ENCODE data around the gene RAD51B.

Gene RAD51B

DNA sequence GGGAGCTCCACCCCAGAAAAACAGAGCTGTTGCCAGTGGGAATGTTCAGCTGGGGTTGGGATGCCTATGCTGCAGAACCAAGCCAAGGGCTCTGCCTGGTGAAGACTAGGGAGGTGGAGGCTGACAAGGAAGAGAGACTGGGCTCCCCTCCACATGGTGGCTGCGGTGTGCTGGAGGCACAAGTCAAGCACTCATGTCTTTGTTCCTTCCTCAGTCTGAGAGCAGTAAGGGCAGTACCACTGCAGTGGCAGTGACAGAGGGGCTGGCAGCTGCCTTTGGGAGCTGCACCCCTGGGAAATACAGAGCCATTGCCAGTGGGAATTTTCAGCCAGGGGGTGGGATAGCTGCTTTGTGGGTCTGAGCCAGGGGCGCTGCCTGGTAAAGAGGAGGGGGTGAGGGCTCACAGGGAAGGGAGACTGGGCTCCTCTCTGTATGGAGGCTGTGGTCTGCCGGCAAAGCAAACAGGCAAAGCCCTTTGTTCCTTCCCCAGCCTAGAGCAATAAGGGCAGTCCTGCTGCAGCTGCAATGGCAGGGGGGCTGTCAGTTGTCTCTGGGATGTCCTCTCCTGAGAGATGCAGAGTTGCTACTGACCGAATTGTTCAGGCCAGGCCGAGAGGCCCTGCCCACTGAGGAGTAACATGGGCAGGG, 255.9 kb downstream of the RAD51B start:
- Mint-ChIP-seq H3K4me3 (no peak overlapping the region), H3K9me3 (peaks cover 18% of the 10 kb centered on the region), H3K36me3 (peaks cover 27% of the 10 kb centered on the region), H3K27me3 (no peaks in the 10 kb centered on the region), H3K27ac (no peak overlapping the region), H3K4me1 (peaks cover 18% of the 10 kb centered on the region)
- DNase-seq (ENCODE audit: low spot score in 2 of 2) (no peak), ATAC-seq (ENCODE audit: low read depth) (no peak)

DNA sequence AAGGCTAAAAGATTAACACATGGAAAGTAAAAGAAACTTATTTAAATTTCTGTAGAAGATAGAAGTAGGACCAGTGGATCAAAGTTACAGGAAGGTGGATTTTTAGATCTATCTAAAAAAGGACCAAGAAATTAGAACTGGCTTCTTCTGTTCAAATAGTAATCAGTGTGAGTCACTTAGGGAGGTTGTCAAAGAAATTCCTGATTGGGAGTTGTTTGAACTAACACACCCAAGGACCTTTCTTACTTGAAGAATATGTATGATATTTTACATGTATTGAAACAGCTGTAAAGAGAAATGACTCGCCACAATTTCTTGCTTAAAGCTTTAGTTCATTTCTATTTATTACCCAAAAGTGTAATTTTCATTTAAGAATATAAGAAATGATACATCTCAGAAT, 256.9 kb downstream of the RAD51B start:
- DNase-seq (ENCODE audit: low spot score in 2 of 2), result no peak
- H3K27me3 Mint-ChIP-seq, result no peaks in the 10 kb centered on the region
- no peak overlapping the region for H3K4me3 Mint-ChIP-seq
- H3K9me3 Mint-ChIP-seq, result peaks cover 13% of the 10 kb centered on the region
- no peak overlapping the region for H3K27ac Mint-ChIP-seq
- H3K4me1 Mint-ChIP-seq, result peaks cover 19% of the 10 kb centered on the region
- no peak for ATAC-seq (ENCODE audit: low read depth)
- peaks cover 21% of the 10 kb centered on the region for H3K36me3 Mint-ChIP-seq

DNA sequence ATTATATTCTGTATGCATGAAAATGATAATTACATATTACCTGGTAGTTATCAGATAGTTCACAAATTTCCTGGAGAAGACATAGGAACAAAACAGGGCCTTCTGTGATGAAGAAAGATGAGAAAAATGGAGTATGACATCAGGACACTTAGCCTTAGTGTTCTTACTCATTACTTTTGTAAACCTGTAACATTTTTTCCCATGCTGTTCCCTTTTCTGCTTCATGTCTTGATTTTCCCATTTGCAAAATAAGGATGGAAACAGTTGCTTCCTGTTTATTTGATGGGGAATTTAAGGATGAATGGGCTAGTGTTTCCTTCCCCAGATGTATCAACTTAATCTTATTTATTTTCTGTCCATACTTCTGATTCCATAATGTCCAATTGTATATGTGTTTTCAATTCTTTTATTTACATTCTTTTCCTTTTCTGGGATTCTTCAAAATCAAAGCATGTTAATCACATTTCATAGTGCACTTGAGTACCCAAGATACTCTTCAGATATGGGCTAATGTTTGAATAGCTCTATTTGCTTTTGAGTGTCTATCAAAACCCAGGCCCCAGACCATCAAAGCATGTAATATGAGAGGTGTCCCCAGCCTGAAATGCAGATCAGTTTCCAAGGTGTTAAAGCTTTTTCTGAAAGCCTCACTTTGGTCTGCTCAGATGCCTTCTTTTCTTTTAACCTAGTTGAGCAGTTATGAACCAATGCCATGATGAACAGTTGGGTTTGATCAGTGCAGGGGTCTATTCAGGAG, 260.5 kb downstream of the RAD51B start:
- H3K27me3 Mint-ChIP-seq, result no peaks in the 10 kb centered on the region
- ATAC-seq (ENCODE audit: low read depth) (no peak), DNase-seq (ENCODE audit: low spot score in 2 of 2) (no peak)
- H3K27ac Mint-ChIP-seq, result no peak overlapping the region
- peaks cover 18% of the 10 kb centered on the region for H3K4me1 Mint-ChIP-seq
- no peaks in the 10 kb centered on the region for H3K9me3 Mint-ChIP-seq
- no peak overlapping the region for H3K4me3 Mint-ChIP-seq
- H3K36me3 Mint-ChIP-seq, result peaks cover 2% of the 10 kb centered on the region

DNA sequence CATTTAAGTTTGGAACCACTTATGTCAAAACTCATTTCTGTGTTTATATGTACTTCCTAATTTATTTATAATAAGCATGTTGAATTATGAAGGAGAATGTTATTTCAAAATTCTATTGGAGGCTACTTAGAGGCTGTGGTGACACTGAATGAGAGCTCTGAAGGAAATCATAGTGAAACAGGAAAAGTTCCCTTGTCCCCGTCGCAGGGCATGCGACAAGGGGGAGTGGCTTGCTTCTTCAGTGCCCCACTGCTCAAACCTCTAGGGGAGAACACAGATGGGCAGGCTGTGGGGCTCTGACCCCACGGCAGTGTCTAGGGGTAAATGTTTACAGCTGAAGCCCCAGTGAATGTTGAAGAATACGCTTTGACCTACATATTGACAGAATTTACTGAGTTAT, 261.9 kb downstream of the RAD51B start:
- no peaks in the 10 kb centered on the region for H3K27me3 Mint-ChIP-seq
- H3K27ac Mint-ChIP-seq, result no peak overlapping the region
- H3K9me3 Mint-ChIP-seq, result no peaks in the 10 kb centered on the region
- ATAC-seq (ENCODE audit: low read depth) (no peak), DNase-seq (ENCODE audit: low spot score in 2 of 2) (no peak)
- H3K4me3 Mint-ChIP-seq, result peak overlapping the region; percentile 25
- peaks cover 15% of the 10 kb centered on the region for H3K4me1 Mint-ChIP-seq
- peaks cover 4% of the 10 kb centered on the region for H3K36me3 Mint-ChIP-seq

DNA sequence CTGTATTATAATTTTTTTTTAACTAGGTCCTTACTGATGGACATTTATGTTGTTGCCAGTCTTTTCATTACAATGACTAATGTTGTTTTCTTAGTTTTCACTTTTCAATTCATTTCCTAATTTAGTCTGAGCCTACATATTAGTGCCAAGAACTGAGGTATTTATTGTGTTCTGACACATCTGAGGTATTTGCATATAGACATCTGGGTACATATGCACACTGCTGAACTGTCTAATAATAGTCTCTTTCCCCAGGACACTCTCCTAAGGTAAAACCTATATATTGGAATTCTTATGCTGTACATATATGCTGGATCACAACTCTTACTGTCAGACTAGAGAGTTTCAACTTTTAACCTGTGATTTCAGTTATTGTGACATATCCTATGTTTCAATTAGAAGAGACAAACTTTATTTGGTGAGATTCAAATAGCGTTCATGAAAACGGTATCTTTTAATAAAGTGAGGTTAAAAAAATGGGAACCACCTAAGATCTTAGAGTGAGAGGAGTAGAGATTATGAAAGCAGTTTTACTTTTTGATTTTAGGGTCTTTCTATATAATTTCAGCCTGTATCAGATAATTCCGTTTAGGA, 263.2 kb downstream of the RAD51B start:
- DNase-seq (ENCODE audit: low spot score in 2 of 2) (no peak), ATAC-seq (ENCODE audit: low read depth) (no peak)
- Mint-ChIP-seq H3K4me1 (peaks cover 13% of the 10 kb centered on the region), H3K4me3 (no peak overlapping the region), H3K27me3 (no peaks in the 10 kb centered on the region), H3K27ac (no peak overlapping the region), H3K36me3 (peaks cover 4% of the 10 kb centered on the region), H3K9me3 (no peaks in the 10 kb centered on the region)

DNA sequence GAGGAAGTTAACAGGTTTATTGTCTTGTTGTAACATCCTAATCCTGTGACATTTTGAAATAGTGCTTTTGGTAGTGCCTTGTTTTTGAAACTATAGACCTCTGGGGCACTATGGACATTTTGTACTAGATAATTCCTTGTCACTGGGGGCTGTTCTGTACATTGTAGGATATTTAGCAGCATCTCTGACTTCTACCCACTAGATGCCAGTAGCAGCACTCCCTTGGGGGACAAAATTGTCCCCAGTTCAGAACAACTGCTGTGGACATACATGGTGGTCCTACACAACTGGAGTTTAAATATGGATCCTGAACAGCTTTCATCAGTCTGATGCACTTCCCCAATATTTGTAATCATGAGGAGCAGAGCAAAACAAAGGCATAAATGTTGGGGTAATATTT, 264.7 kb downstream of the RAD51B start:
- DNase-seq (ENCODE audit: low spot score in 2 of 2) (no peak), ATAC-seq (ENCODE audit: low read depth) (no peak)
- no peak overlapping the region for H3K27ac Mint-ChIP-seq
- no peak overlapping the region for H3K4me3 Mint-ChIP-seq
- H3K27me3 Mint-ChIP-seq, result no peaks in the 10 kb centered on the region
- H3K9me3 Mint-ChIP-seq, result no peaks in the 10 kb centered on the region
- H3K36me3 Mint-ChIP-seq, result peaks cover 5% of the 10 kb centered on the region
- peaks cover 17% of the 10 kb centered on the region for H3K4me1 Mint-ChIP-seq

DNA sequence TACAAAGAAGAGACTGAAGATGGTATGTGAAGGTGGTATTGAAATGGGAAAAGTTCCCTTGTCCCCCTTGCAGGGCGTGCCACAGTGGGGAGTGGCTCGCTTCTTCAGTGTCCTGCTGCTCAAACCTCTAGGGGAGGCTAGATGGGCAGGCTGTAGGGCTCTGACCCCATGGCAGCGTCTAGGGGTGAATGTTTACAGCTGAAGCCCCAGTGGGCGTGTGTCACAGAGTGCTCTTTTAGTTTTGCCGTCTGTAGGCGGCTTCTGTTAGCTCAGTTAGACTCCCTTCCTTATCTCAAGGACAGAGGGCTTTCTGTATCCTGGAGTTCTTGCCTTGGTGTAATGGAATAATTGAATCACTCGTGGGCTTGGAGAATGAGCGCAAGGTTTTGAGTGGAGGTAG, 266.2 kb downstream of the RAD51B start:
- ATAC-seq (ENCODE audit: low read depth) (no peak), DNase-seq (ENCODE audit: low spot score in 2 of 2) (no peak)
- Mint-ChIP-seq H3K4me3 (no peak overlapping the region), H3K27ac (no peak overlapping the region), H3K27me3 (no peaks in the 10 kb centered on the region), H3K9me3 (no peaks in the 10 kb centered on the region), H3K4me1 (peaks cover 9% of the 10 kb centered on the region), H3K36me3 (peaks cover 5% of the 10 kb centered on the region)

DNA sequence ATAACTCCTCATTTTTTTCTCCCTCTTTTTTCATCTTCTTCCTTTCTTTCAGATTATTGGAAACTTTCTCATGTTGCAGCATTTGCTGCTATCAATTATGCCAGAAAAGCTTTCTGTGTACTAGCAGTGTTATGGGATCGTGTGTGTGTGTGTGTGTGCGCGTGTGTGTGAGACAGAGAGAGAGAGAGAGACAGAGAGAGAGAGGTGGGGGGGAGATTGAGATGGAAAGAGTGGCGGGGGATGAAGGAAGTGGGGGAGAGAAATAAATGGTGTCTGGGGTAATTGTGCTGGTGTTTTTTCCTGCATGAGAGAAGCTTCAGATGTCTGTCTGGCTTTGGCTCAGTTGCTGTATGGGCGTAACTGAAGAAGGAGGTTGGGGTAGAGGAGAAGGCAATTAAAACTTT, 268.9 kb downstream of the RAD51B start:
- Mint-ChIP-seq H3K27ac (no peak overlapping the region), H3K27me3 (no peaks in the 10 kb centered on the region), H3K4me1 (peaks cover 6% of the 10 kb centered on the region), H3K4me3 (no peak overlapping the region), H3K9me3 (peaks cover 1% of the 10 kb centered on the region), H3K36me3 (peaks cover 11% of the 10 kb centered on the region)
- ATAC-seq (ENCODE audit: low read depth) (no peak), DNase-seq (ENCODE audit: low spot score in 2 of 2) (no peak)

DNA sequence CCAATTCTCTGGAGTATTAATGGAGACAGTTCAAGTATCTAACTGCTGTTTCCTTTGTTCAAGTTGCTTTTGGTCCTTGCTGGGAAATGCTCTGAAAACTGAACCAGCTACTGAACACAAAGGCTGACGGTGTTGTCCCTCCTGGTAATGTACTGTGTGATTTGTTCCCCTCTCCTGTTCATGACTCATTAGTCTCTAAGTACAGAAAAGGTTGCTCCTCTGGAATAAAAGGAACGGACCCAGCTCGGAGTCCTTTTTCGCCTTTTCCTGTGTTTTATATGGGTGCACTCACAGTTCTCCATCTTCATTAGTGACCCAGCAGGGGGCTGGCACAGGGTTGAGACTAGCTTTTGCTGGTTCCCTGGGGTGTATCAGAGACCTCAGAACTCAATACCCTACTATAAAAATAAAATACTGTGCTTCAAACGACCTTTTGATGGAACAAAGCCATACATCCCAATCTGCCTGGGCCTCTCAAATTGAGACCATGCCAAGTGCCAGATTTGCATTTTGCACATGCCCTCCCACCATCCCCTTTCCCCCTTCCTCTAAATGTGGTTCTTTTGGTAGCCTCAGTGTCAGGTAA, 269.7 kb downstream of the RAD51B start:
- no peaks in the 10 kb centered on the region for H3K27me3 Mint-ChIP-seq
- DNase-seq (ENCODE audit: low spot score in 2 of 2) (no peak), ATAC-seq (ENCODE audit: low read depth) (no peak)
- peaks cover 11% of the 10 kb centered on the region for H3K36me3 Mint-ChIP-seq
- no peak overlapping the region for H3K4me3 Mint-ChIP-seq
- H3K9me3 Mint-ChIP-seq, result peaks cover 1% of the 10 kb centered on the region
- H3K27ac Mint-ChIP-seq, result peak overlapping the region; percentile 40
- H3K4me1 Mint-ChIP-seq, result peaks cover 6% of the 10 kb centered on the region

DNA sequence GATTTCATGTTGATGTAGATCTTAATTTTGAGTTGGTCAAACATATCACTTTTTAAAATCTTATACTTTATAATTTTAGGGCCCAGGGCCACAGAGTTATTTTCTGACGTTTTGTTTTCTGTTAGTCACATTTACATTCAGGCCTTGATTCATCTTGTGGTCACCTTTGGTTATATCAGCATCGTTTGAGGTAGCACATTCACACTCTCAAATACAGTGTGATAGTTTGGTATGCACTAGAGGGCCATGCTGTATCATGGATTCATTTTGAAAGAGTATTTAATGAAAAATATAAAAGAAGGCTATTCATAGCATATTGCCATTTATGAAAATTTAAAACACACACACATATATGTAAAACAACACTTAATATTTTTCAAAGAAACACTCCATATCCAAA, 274.6 kb downstream of the RAD51B start:
- no peak for ATAC-seq (ENCODE audit: low read depth)
- Mint-ChIP-seq H3K4me1 (no peaks in the 10 kb centered on the region), H3K9me3 (peaks cover 6% of the 10 kb centered on the region), H3K4me3 (no peak overlapping the region), H3K36me3 (peaks cover 23% of the 10 kb centered on the region), H3K27me3 (no peaks in the 10 kb centered on the region), H3K27ac (no peak overlapping the region)
- DNase-seq (ENCODE audit: low spot score in 2 of 2), result no peak

DNA sequence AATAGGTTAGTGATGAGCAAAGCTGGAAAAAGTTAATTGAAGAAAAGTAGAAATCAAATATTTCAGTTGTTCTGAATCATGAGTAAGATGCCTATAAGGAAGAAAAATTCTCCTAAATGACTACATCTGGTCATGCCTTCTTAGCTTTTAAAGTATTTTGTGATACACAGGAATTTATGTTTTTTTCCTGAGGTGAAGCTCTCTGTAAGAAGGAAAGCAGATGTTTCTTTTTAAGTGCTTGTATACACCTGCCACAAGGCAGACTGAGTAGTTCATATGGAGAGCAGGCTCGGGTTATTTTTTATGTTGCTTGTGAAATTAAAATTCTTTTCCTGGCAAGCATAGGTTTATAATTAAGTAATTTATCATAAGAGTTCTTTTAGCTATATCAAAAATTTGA, 275.2 kb downstream of the RAD51B start:
- no peak overlapping the region for H3K27ac Mint-ChIP-seq
- no peaks in the 10 kb centered on the region for H3K27me3 Mint-ChIP-seq
- H3K4me3 Mint-ChIP-seq, result no peak overlapping the region
- no peak for DNase-seq (ENCODE audit: low spot score in 2 of 2)
- ATAC-seq (ENCODE audit: low read depth), result no peak
- no peaks in the 10 kb centered on the region for H3K4me1 Mint-ChIP-seq
- peaks cover 26% of the 10 kb centered on the region for H3K36me3 Mint-ChIP-seq
- H3K9me3 Mint-ChIP-seq, result peaks cover 8% of the 10 kb centered on the region

DNA sequence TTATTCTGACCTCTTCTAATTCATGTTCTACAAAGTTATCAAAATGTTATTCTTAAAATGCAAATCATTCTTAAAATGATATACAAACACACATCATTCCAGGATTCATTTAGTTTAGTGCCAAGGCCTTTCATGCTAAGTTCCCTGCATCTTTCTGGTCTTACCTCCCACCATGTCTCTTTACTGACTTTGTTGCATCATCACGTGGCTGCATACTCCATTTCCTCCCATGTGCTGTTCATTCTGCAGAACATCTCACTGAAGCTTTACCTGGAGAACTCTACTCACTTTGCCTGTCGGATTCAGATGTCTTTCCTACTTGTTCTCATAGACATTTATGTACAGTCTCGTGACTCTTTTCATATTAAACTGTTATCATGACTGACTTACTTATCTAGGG, 278.1 kb downstream of the RAD51B start:
- H3K36me3 Mint-ChIP-seq, result peaks cover 38% of the 10 kb centered on the region

DNA sequence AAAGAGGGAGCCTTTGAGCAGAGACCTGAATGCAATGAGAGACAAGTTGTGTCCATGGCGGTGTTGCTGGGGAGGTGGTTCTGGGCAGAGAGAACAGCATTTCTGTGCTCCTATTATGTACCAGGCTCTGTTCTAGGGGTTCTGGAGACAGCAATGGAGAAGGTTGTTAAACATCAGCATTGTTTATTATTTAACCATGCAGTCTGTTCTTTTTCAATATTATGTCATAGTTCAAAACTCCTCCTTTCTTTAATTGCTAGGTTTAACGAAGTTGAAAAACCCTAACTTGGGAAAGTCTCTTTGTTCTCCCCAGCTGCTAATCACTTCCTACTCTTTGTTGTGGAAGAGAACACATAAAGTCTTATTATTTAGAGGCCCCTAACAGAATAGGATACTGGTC, 279.3 kb downstream of the RAD51B start:
- Mint-ChIP-seq H3K4me3 (no peak overlapping the region), H3K9me3 (peaks cover 20% of the 10 kb centered on the region), H3K27ac (no peak overlapping the region), H3K36me3 (peaks cover 42% of the 10 kb centered on the region), H3K4me1 (no peaks in the 10 kb centered on the region), H3K27me3 (no peaks in the 10 kb centered on the region)
- ATAC-seq (ENCODE audit: low read depth) (no peak), DNase-seq (ENCODE audit: low spot score in 2 of 2) (no peak)

More for the DNA sequence above, 278.1 kb downstream of the RAD51B start:
- Mint-ChIP-seq H3K27ac (no peak overlapping the region), H3K4me1 (no peaks in the 10 kb centered on the region), H3K4me3 (no peak overlapping the region), H3K9me3 (peaks cover 19% of the 10 kb centered on the region), H3K27me3 (no peaks in the 10 kb centered on the region)
- no peak for ATAC-seq (ENCODE audit: low read depth)
- DNase-seq (ENCODE audit: low spot score in 2 of 2), result no peak

DNA sequence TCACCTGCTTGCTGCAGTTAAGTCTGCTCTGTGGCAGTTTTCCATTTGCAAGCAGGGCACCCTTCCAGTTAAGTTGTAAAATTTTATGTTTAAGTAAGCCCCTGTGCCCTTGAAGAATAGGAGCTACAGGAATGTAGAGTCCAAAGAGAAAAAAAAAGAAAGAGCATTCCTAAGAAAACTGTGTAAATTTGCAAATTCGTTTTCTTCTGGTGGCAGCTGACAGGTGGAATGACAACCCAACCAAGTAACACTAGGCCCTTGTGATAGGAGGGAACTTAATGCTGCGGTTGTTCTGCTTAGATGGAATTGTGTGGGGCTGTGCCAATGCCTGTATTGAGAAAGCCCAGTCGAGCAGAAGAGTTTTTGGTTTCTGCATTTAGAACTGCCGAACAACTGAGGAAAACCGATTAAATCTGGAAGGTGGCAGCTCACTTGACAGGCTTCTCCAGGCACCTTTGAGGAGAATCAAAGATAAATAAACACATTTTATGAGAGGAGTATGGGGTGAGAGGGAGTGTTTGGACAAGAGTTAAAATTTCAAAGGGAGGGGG, 280.0 kb downstream of the RAD51B start:
- Mint-ChIP-seq H3K4me3 (no peak overlapping the region), H3K27me3 (no peaks in the 10 kb centered on the region), H3K36me3 (peaks cover 43% of the 10 kb centered on the region), H3K9me3 (peaks cover 20% of the 10 kb centered on the region), H3K27ac (no peak overlapping the region), H3K4me1 (no peaks in the 10 kb centered on the region)
- DNase-seq (ENCODE audit: low spot score in 2 of 2) (no peak), ATAC-seq (ENCODE audit: low read depth) (no peak)

Measured in memory B cell (primary cell).